Keratinocyte (primary cell): ENCODE data around the gene GRM7.

Source experiments
- CTCF ChIP-seq, 3 experiments: IDR thresholded peaks in 1 of 3; conservative IDR thresholded peaks in 1 of 3; optimal IDR thresholded peaks in 1 of 3; 2 replicates in 2 of 3; 3 replicates in 1 of 3; pipeline versions ENCODE3 to v1.5.1; 2011; ENCODE audit warnings: low read length in 3 of 3, mild to moderate bottlenecking in 3 of 3, moderate library complexity in 2 of 3, control low read depth in 1 of 3, inconsistent platforms in 1 of 3; ENCODE audit not compliant: insufficient read depth in 2 of 3; ENCODE audit errors: extremely low read depth in 1 of 3
- EZH2 ChIP-seq: IDR thresholded peaks from one replicate; pipeline ENCODE4 v1.6.1; 2012; ENCODE audit warnings: inconsistent platforms, mild to moderate bottlenecking, low read length, moderate library complexity

GRCh38 chr3:7696320-7696719 lies 835.4 kb downstream of the GRM7 start:
- TF ChIP-seq CTCF (optimal IDR thresholded peaks at IDR 0.05 in 1 of 3, IDR thresholded peaks at IDR 0.05 in 1 of 3, conservative IDR thresholded peaks at IDR 0.05 in 1 of 3; ENCODE audit: extremely low read depth in 1 of 3, insufficient read depth in 2 of 3, low read length in 3 of 3) = no peak
- TF ChIP-seq EZH2 = no peak
